HEK293T (cell line): ENCODE measurements around the gene HSDL1.

Experiments
- ARNT ChIP-seq: fragments of 450-650 bp; IDR thresholded peaks from 2 replicates; pipeline ENCODE4 v1.6.1; 2017; ENCODE audit warnings: mild to moderate bottlenecking
- BHLHE40 ChIP-seq: fragments of 450-650 bp; IDR thresholded peaks from 2 replicates; pipeline ENCODE4 v1.6.1; 2016; ENCODE audit warnings: mild to moderate bottlenecking, moderate library complexity, borderline replicate concordance
- FOXA1 ChIP-seq: fragments of 450-650 bp; IDR thresholded peaks from 2 replicates; pipeline ENCODE4 v1.6.1; 2016; ENCODE audit warnings: mild to moderate bottlenecking
- NFRKB ChIP-seq: fragments of 450-650 bp; IDR thresholded peaks from 2 replicates; pipeline ENCODE4 v1.6.1; 2016; ENCODE audit warnings: mild to moderate bottlenecking, moderate library complexity
- SP1 ChIP-seq: fragments of 450-650 bp; IDR thresholded peaks from 2 replicates; pipeline ENCODE4 v1.6.1; 2017
- SUZ12 ChIP-seq: fragments of 450-650 bp; IDR thresholded peaks from 2 replicates; pipeline ENCODE4 v1.6.1; 2016; ENCODE audit warnings: mild to moderate bottlenecking
- TF ChIP-seq, protein P1 (sequence below): fragments of 450-650 bp; IDR thresholded peaks from 2 replicates; pipeline ENCODE4 v1.6.1; 2016

- TF ChIP-seq, protein P1, sequence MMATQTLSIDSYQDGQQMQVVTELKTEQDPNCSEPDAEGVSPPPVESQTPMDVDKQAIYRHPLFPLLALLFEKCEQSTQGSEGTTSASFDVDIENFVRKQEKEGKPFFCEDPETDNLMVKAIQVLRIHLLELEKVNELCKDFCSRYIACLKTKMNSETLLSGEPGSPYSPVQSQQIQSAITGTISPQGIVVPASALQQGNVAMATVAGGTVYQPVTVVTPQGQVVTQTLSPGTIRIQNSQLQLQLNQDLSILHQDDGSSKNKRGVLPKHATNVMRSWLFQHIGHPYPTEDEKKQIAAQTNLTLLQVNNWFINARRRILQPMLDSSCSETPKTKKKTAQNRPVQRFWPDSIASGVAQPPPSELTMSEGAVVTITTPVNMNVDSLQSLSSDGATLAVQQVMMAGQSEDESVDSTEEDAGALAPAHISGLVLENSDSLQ, result no peak
- TF ChIP-seq BHLHE40 (no peak), SUZ12 (no peak), SP1 (no peak), NFRKB (no peak), FOXA1 (no peak), ARNT (no peak)
These were observed 48.5 kb downstream of the HSDL1 start for GRCh38 chr16:84096447-84097005.
